PC-9 (cell line): ENCODE measurements around the gene MGARP. TPM values are rescaled to one million over a fixed set of nuclear protein-coding genes. Genes with fewer than 3 reads are reported as not detected.

Experiments used
- BruUV-seq: library from RNA; stranded (reverse); fragments of 400-500 nt; replicated peaks from 2 replicates; lab custom pipeline; 2021; lab: Mats Ljungman, UMichigan
- CTCF ChIA-PET: fragments of 300-600 bp; sonication (Branson Sonifier 250); formaldehyde crosslinking; loops from one replicate; lab custom pipeline; 2022; ENCODE audit warnings: antibody characterized with exemption; lab: Charles Lee
- POLR2A ChIA-PET: fragments of 300-600 bp; sonication (Branson Sonifier 250); formaldehyde crosslinking; loops from one replicate; lab custom pipeline; 2022; ENCODE audit warnings: antibody characterized with exemption; ENCODE audit not compliant: unreplicated experiment; lab: Charles Lee
- DNase-seq, 2 experiments: peaks; one replicate each; pipeline versions ENCODE4 v3.0.0 to v3.0.0-alpha.2; 2015 to 2022; ENCODE audit warnings: mixed read lengths in 1 of 2
- H2AFZ ChIP-seq: fragments of 200-600 bp; sonication (generic); 2 replicates; pipeline ENCODE4 v1.8.1; 2017; ENCODE audit warnings: antibody characterized with exemption
- H3F3A ChIP-seq: fragments of 200-600 bp; sonication (generic); 2 replicates; pipeline ENCODE4 v1.8.1; 2017; ENCODE audit warnings: antibody characterized with exemption, mild to moderate bottlenecking, low read depth; ENCODE audit not compliant: insufficient read depth
- H3K27ac ChIP-seq: fragments of 200-600 bp; sonication (generic); 2 replicates; pipeline ENCODE4 v1.6.1; 2016; ENCODE audit warnings: mixed run types
- H3K27me3 ChIP-seq: fragments of 200-600 bp; sonication (generic); 2 replicates; pipeline ENCODE4 v1.6.1; 2016; ENCODE audit warnings: low read depth, mixed run types; ENCODE audit not compliant: insufficient read depth
- H3K36me3 ChIP-seq: fragments of 200-600 bp; sonication (generic); 2 replicates; pipeline ENCODE4 v1.6.1; 2016; ENCODE audit warnings: low read depth, mixed run types
- H3K4me1 ChIP-seq: fragments of 200-600 bp; sonication (generic); replicated peaks from 2 replicates; pipeline ENCODE4 v1.6.1; 2016; ENCODE audit warnings: mixed run types; ENCODE audit not compliant: insufficient read depth
- H3K4me2 ChIP-seq: fragments of 200-600 bp; sonication (generic); 2 replicates; pipeline ENCODE4 v1.6.1; 2017; ENCODE audit warnings: mixed run types
- H3K4me3 ChIP-seq: fragments of 200-600 bp; sonication (generic); 2 replicates; pipeline ENCODE4 v1.6.1; 2016; ENCODE audit warnings: mixed run types
- H3K79me2 ChIP-seq: fragments of 200-600 bp; sonication (generic); 2 replicates; pipeline ENCODE4 v1.6.1; 2017; ENCODE audit warnings: low read depth, mixed run types
- H3K9me2 ChIP-seq: fragments of 200-600 bp; sonication (generic); 2 replicates; pipeline ENCODE4 v1.8.1; 2017; ENCODE audit warnings: mild to moderate bottlenecking; ENCODE audit not compliant: insufficient read depth
- H3K9me3 ChIP-seq: fragments of 200-600 bp; sonication (generic); 2 replicates; pipeline ENCODE4 v1.8.1; 2016; ENCODE audit warnings: low read depth; ENCODE audit not compliant: insufficient read depth
- H4K20me1 ChIP-seq: fragments of 200-600 bp; sonication (generic); 2 replicates; pipeline ENCODE4 v1.8.1; 2017; ENCODE audit not compliant: insufficient read depth
- CTCF ChIP-seq: fragments of 200-600 bp; sonication (generic); conservative IDR thresholded peaks from 2 replicates; pipeline ENCODE4 v1.6.1; 2017; ENCODE audit warnings: mixed run types, antibody characterized with exemption, mild to moderate bottlenecking, moderate library complexity
- EZH2 ChIP-seq: fragments of 200-600 bp; sonication (generic); IDR thresholded peaks from 2 replicates; pipeline ENCODE4 v1.8.0; 2017; ENCODE audit warnings: antibody characterized with exemption, low read depth
- intact Hi-C: fragments of 100-400 bp; cut with micrococcal nuclease; formaldehyde crosslinking; loops from one replicate; pipeline ENCODE4 v1.10.0; 2022; ENCODE audit not compliant: unreplicated experiment
- total RNA-seq: library from RNA; stranded (reverse); gene quantifications from 2 replicates; pipeline ENCODE4 v1.2.3, GENCODE V29; 2021

Gene MGARP
- total RNA-seq, 1 experiment from 2014 or later: not detected

- Histone ChIP-seq H3K27me3 (no peaks in the 10 kb centered on the region), H3K9me2 (no peaks in the 10 kb centered on the region), H3K27ac (no peak overlapping the region), H4K20me1 (no peaks in the 10 kb centered on the region), H3K4me3 (no peak overlapping the region), H3K36me3 (no peaks in the 10 kb centered on the region), H3F3A (no peaks in the 10 kb centered on the region), H3K9me3 (no peaks in the 10 kb centered on the region), H2AFZ (no peak overlapping the region), H3K79me2 (no peaks in the 10 kb centered on the region), H3K4me1 (peaks cover 11% of the 10 kb centered on the region), H3K4me2 (no peak overlapping the region)
- intact Hi-C loops: no loop called here
- ChIA-PET CTCF (no interaction called here), POLR2A (no interaction called here)
- TF ChIP-seq CTCF (no peak), EZH2 (no peak)
- no peak for DNase-seq
- BruUV-seq: no TSS peak
Measured at GRCh38 chr4:139245590-139245989, 34.4 kb downstream of the MGARP start.

DNA sequence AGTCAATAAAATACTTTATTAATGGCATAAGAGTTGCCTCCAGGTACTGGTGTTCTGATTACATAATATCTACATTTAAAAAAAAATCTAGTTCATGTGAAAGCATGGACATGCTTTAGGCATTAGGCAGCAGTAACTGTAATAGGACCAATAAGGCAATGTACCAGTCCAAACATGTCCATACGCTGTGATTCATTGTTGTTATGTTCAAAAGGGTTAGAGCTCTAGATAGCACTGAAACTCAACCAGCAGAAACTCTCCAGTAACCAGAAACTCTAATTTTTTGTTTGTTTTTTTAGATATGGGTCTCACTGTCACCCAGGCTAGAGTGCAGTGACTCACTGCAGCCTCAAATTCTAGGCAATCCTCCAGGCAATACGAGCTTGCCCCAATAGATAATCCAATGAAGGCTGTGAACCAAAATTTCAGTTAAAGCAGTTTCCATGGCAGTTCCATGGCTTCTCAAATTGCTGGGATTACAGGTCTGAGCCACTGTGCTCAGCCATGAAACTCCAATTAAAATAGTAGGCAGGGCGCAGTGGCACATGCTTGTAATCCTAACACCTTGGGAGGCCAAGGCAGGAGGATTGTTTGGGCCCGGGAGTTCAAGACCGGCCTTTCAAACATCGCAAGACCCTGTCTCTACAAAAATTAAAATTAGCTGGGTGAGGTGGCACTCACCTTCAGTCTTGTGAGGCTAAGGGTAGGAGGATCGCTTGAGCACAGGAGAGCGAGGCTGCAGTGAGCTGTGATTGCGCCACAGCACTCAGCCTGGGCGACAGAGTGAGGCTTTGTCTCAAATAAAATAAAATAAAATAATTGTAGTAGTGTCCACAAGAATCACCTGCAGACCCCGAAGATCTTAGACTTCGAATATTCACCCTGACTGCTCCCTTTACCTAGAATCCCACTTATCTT lies 36.3 kb downstream of the MGARP start:
- peak; percentile 53 to 81 for DNase-seq
- Histone ChIP-seq H3K79me2 (no peaks in the 10 kb centered on the region), H4K20me1 (no peaks in the 10 kb centered on the region), H3K27me3 (no peaks in the 10 kb centered on the region), H3K36me3 (no peaks in the 10 kb centered on the region), H3K4me2 (no peak overlapping the region), H3K9me3 (no peaks in the 10 kb centered on the region), H3K27ac (peak overlapping the region; percentile 43), H2AFZ (no peak overlapping the region), H3K4me1 (peaks cover 11% of the 10 kb centered on the region), H3F3A (no peaks in the 10 kb centered on the region), H3K4me3 (no peak overlapping the region), H3K9me2 (no peaks in the 10 kb centered on the region)
- intact Hi-C loops: no loop called here
- BruUV-seq: no TSS peak
- ChIA-PET CTCF (no interaction called here), POLR2A (no interaction called here)
- TF ChIP-seq CTCF (no peak), EZH2 (no peak)

DNA sequence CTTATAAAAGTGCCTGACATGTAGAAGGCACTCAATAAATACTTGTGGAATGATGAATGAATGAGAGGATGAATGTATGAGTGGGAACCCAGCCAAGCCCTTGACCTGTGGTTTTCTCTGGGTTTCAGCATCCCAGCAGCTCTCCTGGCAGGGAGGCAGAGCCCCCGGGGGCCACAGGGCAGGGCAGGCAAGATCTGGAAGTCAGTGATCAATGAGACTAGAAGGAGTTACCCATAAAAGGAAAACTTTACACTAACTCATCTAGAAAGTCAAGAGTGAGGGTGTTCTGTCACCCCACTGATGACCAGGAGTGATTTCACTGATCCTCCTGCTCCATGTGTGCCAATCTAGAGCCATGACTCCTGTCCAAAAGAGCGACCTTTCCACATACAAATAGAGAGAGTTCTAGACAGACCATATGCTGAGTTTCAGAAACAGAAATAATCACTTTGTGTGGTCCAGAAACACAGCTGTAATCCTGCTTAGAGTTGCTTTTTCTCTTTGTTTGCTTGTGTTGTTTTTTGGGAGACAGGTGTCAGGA lies 37.4 kb downstream of the MGARP start:
- no peaks in the 10 kb centered on the region for H3K9me2 ChIP-seq
- intact Hi-C loops: no loop called here
- no peaks in the 10 kb centered on the region for H3K36me3 ChIP-seq
- no peaks in the 10 kb centered on the region for H3K27me3 ChIP-seq
- no peak overlapping the region for H2AFZ ChIP-seq
- H3K4me1 ChIP-seq: peaks cover 11% of the 10 kb centered on the region
- ChIA-PET POLR2A (no interaction called here), CTCF (no interaction called here)
- no peaks in the 10 kb centered on the region for H4K20me1 ChIP-seq
- no peak overlapping the region for H3K4me2 ChIP-seq
- BruUV-seq: no TSS peak
- H3F3A ChIP-seq: no peaks in the 10 kb centered on the region
- H3K27ac ChIP-seq: peak overlapping the region; percentile 43
- no peaks in the 10 kb centered on the region for H3K9me3 ChIP-seq
- TF ChIP-seq CTCF (no peak), EZH2 (no peak)
- no peak overlapping the region for H3K4me3 ChIP-seq
- DNase-seq: peak in 1 of 2 experiments; percentile 29
- no peaks in the 10 kb centered on the region for H3K79me2 ChIP-seq
